GM18951 (cell line): ENCODE results near the gene BCL2L12.

Experiments used
- POLR2A ChIP-seq: IDR thresholded peaks from 4 replicates; pipeline ENCODE4 v1.6.1; 2011; ENCODE audit warnings: mild to moderate bottlenecking; ENCODE audit not compliant: insufficient read length, insufficient read depth; ENCODE audit errors: extremely low read depth
- in situ Hi-C: fragments of 300-500 bp; cut with MboI; formaldehyde crosslinking; loops from one replicate; pipeline ENCODE4 v1.12.0; 2022; ENCODE audit warnings: low sequenced_read_pairs, mixed read lengths, inconsistent platforms; ENCODE audit not compliant: unreplicated experiment

BCL2L12 gene

GRCh38 chr19:49687566-49688316 is 22.0 kb downstream of the BCL2L12 start:
- in situ Hi-C loops, result no loop called here
- no peak for TF ChIP-seq POLR2A

GRCh38 chr19:49688531-49689132 is 22.9 kb downstream of the BCL2L12 start:
- TF ChIP-seq POLR2A, result peak; percentile 2
- in situ Hi-C loops, result no loop called here

- TF ChIP-seq POLR2A, result peak; percentile 7
- in situ Hi-C loops, result no loop called here
These were observed 23.7 kb downstream of the BCL2L12 start, which contains the start of gene ADM5 for GRCh38 chr19:49689133-49690078. Gene ADM5, plus strand, starts transcription at chr19:49689594. Its CDS starts 244 bp downstream, at chr19:49689838.

GRCh38 chr19:49690079-49690655 is 24.4 kb downstream of the BCL2L12 start:
- no peak for TF ChIP-seq POLR2A
- in situ Hi-C loops, result no loop called here

GRCh38 chr19:49690656-49691242 is 25.0 kb downstream of the BCL2L12 start, which contains the start of gene CPT1C:
Gene CPT1C, plus strand, starts transcription at chr19:49691116. Its CDS starts 1,137 bp downstream, at chr19:49692253.
- no peak for TF ChIP-seq POLR2A
- in situ Hi-C loops, result no loop called here

- no peak for TF ChIP-seq POLR2A
- in situ Hi-C loops, result no loop called here
These were observed 25.8 kb downstream of the BCL2L12 start for GRCh38 chr19:49691243-49692146.

GRCh38 chr19:49692147-49692506 is 26.4 kb downstream of the BCL2L12 start:
- in situ Hi-C loops, result no loop called here
- no peak for TF ChIP-seq POLR2A

- in situ Hi-C loops, result no loop called here
These were observed 30.4 kb downstream of the BCL2L12 start for GRCh38 chr19:49696115-49696514.

GRCh38 chr19:49696865-49697264 is 31.1 kb downstream of the BCL2L12 start:
- TF ChIP-seq POLR2A, result no peak

More at GRCh38 chr19:49696115-49696514, 30.4 kb downstream of the BCL2L12 start:
- TF ChIP-seq POLR2A, result no peak

GRCh38 chr19:49699364-49699763 is 33.6 kb downstream of the BCL2L12 start:
- TF ChIP-seq POLR2A, result no peak
- in situ Hi-C loops, result no loop called here

More at GRCh38 chr19:49696865-49697264, 31.1 kb downstream of the BCL2L12 start:
- in situ Hi-C loops, result no loop called here

GRCh38 chr19:49700563-49700962 is 34.8 kb downstream of the BCL2L12 start:
- TF ChIP-seq POLR2A, result no peak
- in situ Hi-C loops, result no loop called here
